GM23248 (cell line): ENCODE results near the gene HIGD1A. TPM values are rescaled to one million over a fixed set of nuclear protein-coding genes. Genes with fewer than 3 reads are reported as not detected.

Experiments used
- DNase-seq: peaks from one replicate; pipeline ENCODE4 v3.0.0-alpha.2; 2015
- H2AFZ ChIP-seq: fragments of 200-600 bp; sonication (generic); 2 replicates; pipeline ENCODE4 v1.6.1; 2016; ENCODE audit warnings: antibody characterized with exemption
- H3F3A ChIP-seq: fragments of 200-600 bp; sonication (generic); 2 replicates; pipeline ENCODE4 v1.6.1; 2016; ENCODE audit warnings: mild to moderate bottlenecking, antibody characterized with exemption, mixed run types; ENCODE audit not compliant: insufficient read depth
- H3K27ac ChIP-seq: fragments of 200-600 bp; sonication (generic); 2 replicates; pipeline ENCODE4 v1.5.1; 2016; ENCODE audit warnings: mild to moderate bottlenecking
- H3K27me3 ChIP-seq: fragments of 200-600 bp; sonication (generic); replicated peaks from 2 replicates; pipeline ENCODE4 v1.6.1; 2016; ENCODE audit warnings: mild to moderate bottlenecking; ENCODE audit not compliant: insufficient read depth
- H3K36me3 ChIP-seq: fragments of 200-600 bp; sonication (generic); 2 replicates; pipeline ENCODE4 v1.6.1; 2016; ENCODE audit warnings: low read depth, mild to moderate bottlenecking
- H3K4me1 ChIP-seq: fragments of 200-600 bp; sonication (generic); 2 replicates; pipeline ENCODE4 v1.6.1; 2016; ENCODE audit warnings: mild to moderate bottlenecking; ENCODE audit not compliant: insufficient read depth
- H3K4me2 ChIP-seq: fragments of 200-600 bp; sonication (generic); one replicate; pipeline ENCODE4 v1.6.1; 2016; ENCODE audit warnings: mild to moderate bottlenecking; ENCODE audit not compliant: unreplicated experiment
- H3K4me3 ChIP-seq: fragments of 200-600 bp; sonication (generic); 2 replicates; pipeline ENCODE4 v1.5.1; 2016; ENCODE audit warnings: mild to moderate bottlenecking
- H3K79me2 ChIP-seq: fragments of 200-600 bp; sonication (generic); 2 replicates; pipeline ENCODE4 v1.6.1; 2016; ENCODE audit warnings: mild to moderate bottlenecking; ENCODE audit not compliant: insufficient read depth
- H3K9ac ChIP-seq: fragments of 200-600 bp; sonication (generic); 2 replicates; pipeline ENCODE4 v1.6.1; 2016; ENCODE audit warnings: mild to moderate bottlenecking
- H3K9me2 ChIP-seq: fragments of 200-600 bp; sonication (generic); 2 replicates; pipeline ENCODE4 v1.6.1; 2016; ENCODE audit warnings: mixed run types, mild to moderate bottlenecking, moderate library complexity; ENCODE audit not compliant: insufficient read depth
- H3K9me3 ChIP-seq: fragments of 200-600 bp; sonication (generic); one replicate; pipeline ENCODE4 v1.6.1; 2017; ENCODE audit warnings: low read depth
- H4K20me1 ChIP-seq: fragments of 200-600 bp; sonication (generic); 2 replicates; pipeline ENCODE4 v1.6.0; 2016; ENCODE audit not compliant: insufficient read depth
- EZH2 ChIP-seq: fragments of 200-600 bp; sonication (generic); IDR thresholded peaks from 2 replicates; pipeline ENCODE4 v1.6.1; 2018; ENCODE audit warnings: antibody characterized with exemption, mild to moderate bottlenecking; ENCODE audit not compliant: insufficient read depth, poor library complexity, severe bottlenecking
- EZH2phosphoT487 ChIP-seq: fragments of 200-600 bp; sonication (generic); IDR thresholded peaks from 2 replicates; pipeline ENCODE4 v1.6.1; 2018; ENCODE audit warnings: antibody characterized with exemption, moderate library complexity, mild to moderate bottlenecking, low read depth; ENCODE audit not compliant: insufficient read depth
- WGBS, 2 experiments: methylation state at CpG; one replicate each; pipeline ENCODE4 v1.1.6; 2015 to 2017; ENCODE audit warnings: low lambda C conversion rate in 2 of 2, low coverage in 1 of 2; ENCODE audit errors: missing lambda C conversion rate in 2 of 2; 5-methylcytosine and 5-hydroxymethylcytosine counted together
- in situ Hi-C: fragments of 300-500 bp; cut with MboI; formaldehyde crosslinking; loops from 2 replicates; pipeline ENCODE4 v1.15.0; 2020
- polyA plus RNA-seq: library from polyadenylated mRNA; unstranded; fragments of >200 nt; fragmentation: Nextera tagmentation; extraction: Ambion mirVana; gene quantifications from 2 replicates; pipeline ENCODE4 v1.2.1, GENCODE V29; 2016
- total RNA-seq: library from RNA; depleted of rRNA; stranded (reverse); fragments of >200 nt; shearing (Covaris generic); gene quantifications from 2 replicates; pipeline ENCODE4 v1.2.3, GENCODE V29; 2014

Gene HIGD1A
- total and polyA plus RNA-seq, 2 experiments from 2014 or later = 173 to 217 TPM

- no peak for TF ChIP-seq EZH2phosphoT487
- no peak for TF ChIP-seq EZH2
- no peaks in the 10 kb centered on the region for H3K4me1 ChIP-seq
- no peak overlapping the region for H3K4me2 ChIP-seq
- 34 to 35% methylated on average over 5 of the region's 5 CpGs for WGBS, 2 experiments
- H4K20me1 ChIP-seq = no peaks in the 10 kb centered on the region
- no peaks in the 10 kb centered on the region for H3K79me2 ChIP-seq
- H2AFZ ChIP-seq = no peak overlapping the region
- H3F3A ChIP-seq = no peaks in the 10 kb centered on the region
- H3K4me3 ChIP-seq = no peak overlapping the region
- H3K27ac ChIP-seq = no peak overlapping the region
- H3K9me3 ChIP-seq = no peaks in the 10 kb centered on the region
- no peak for DNase-seq
- in situ Hi-C loops = no loop called here
- H3K27me3 ChIP-seq = no peaks in the 10 kb centered on the region; the same call in 1 of the 2 replicates
- no peaks in the 10 kb centered on the region for H3K9me2 ChIP-seq
- H3K36me3 ChIP-seq = no peaks in the 10 kb centered on the region
- no peak overlapping the region for H3K9ac ChIP-seq
Measured at GRCh38 chr3:42846685-42847522, 42.6 kb upstream of the HIGD1A start.

DNA sequence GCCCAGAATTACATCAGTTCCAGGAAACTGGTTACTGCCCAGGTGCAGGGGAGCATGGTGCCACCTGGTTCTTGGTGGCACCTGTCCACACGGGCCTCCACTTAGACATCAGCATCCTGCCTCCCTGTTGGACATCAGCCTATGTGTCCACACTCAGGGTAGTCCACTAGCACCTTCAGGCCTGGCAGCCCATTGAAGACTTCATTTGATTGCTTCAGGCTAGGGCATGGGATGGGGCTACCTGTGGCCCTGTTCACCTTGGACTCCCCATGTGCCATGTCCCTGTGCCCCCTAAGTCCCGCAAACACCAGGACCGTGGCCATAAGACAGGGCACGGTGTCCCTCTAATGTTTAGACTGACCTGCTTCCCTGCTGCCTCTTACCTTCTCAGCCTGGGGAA lies 40.5 kb upstream of the HIGD1A start:
- H4K20me1 ChIP-seq = no peaks in the 10 kb centered on the region
- no peak for TF ChIP-seq EZH2phosphoT487
- TF ChIP-seq EZH2 = no peak
- no peaks in the 10 kb centered on the region for H3K9me3 ChIP-seq
- H3K27ac ChIP-seq = no peak overlapping the region
- 81 to 88% methylated on average over 4 of the region's 4 CpGs for WGBS, 2 experiments
- H3K36me3 ChIP-seq = no peaks in the 10 kb centered on the region
- DNase-seq = no peak
- no peaks in the 10 kb centered on the region for H3K4me1 ChIP-seq
- in situ Hi-C loops = no loop called here
- H3K79me2 ChIP-seq = no peaks in the 10 kb centered on the region
- no peaks in the 10 kb centered on the region; the same call in 1 of the 2 replicates for H3K27me3 ChIP-seq
- no peak overlapping the region for H3K9ac ChIP-seq
- H3K9me2 ChIP-seq = no peaks in the 10 kb centered on the region
- no peaks in the 10 kb centered on the region for H3F3A ChIP-seq
- no peak overlapping the region for H2AFZ ChIP-seq
- no peak overlapping the region for H3K4me3 ChIP-seq
- H3K4me2 ChIP-seq = no peak overlapping the region

GRCh38 chr3:42844412-42844713 lies 40.1 kb upstream of the HIGD1A start:
- no peak for DNase-seq
- 71 to 75% methylated on average over 1 of the region's 1 CpG for WGBS, 2 experiments
- Histone ChIP-seq H3K4me1 (no peaks in the 10 kb centered on the region), H3K4me3 (no peak overlapping the region), H3K36me3 (no peaks in the 10 kb centered on the region), H3K27ac (no peak overlapping the region), H3K9ac (no peak overlapping the region), H3K9me2 (no peaks in the 10 kb centered on the region), H3K4me2 (no peak overlapping the region), H3K27me3 (no peaks in the 10 kb centered on the region; the same call in 1 of the 2 replicates), H4K20me1 (no peaks in the 10 kb centered on the region), H2AFZ (no peak overlapping the region), H3K9me3 (no peaks in the 10 kb centered on the region), H3K79me2 (no peaks in the 10 kb centered on the region), H3F3A (no peaks in the 10 kb centered on the region)
- in situ Hi-C loops = no loop called here
- TF ChIP-seq EZH2 (no peak), EZH2phosphoT487 (no peak)

- no peak overlapping the region for H3K27ac ChIP-seq
- H2AFZ ChIP-seq = no peak overlapping the region
- H3K4me3 ChIP-seq = no peak overlapping the region
- H4K20me1 ChIP-seq = no peaks in the 10 kb centered on the region
- H3K9ac ChIP-seq = no peak overlapping the region
- DNase-seq = no peak
- WGBS, 2 experiments = 17 to 24% methylated on average over 6 of the region's 6 CpGs
- H3K79me2 ChIP-seq = no peaks in the 10 kb centered on the region
- TF ChIP-seq EZH2 = no peak
- no peak for TF ChIP-seq EZH2phosphoT487
- H3K27me3 ChIP-seq = no peaks in the 10 kb centered on the region; the same call in 1 of the 2 replicates
- H3K9me3 ChIP-seq = no peaks in the 10 kb centered on the region
- no peak overlapping the region for H3K4me2 ChIP-seq
- H3K9me2 ChIP-seq = no peaks in the 10 kb centered on the region
- no peaks in the 10 kb centered on the region for H3K4me1 ChIP-seq
- in situ Hi-C loops = no loop called here
- H3F3A ChIP-seq = no peaks in the 10 kb centered on the region
- H3K36me3 ChIP-seq = no peaks in the 10 kb centered on the region
Measured at GRCh38 chr3:42843713-42844411, 39.6 kb upstream of the HIGD1A start.
